BLaER1 (cell line): ENCODE results near the gene MLST8.

Experiments
- H3K27ac ChIP-seq: shearing (Covaris generic); formaldehyde crosslinking; 2 replicates; pipeline ENCODE4 v1.8.1; 2022
- H3K27me3 ChIP-seq: shearing (Covaris generic); formaldehyde crosslinking; 2 replicates; pipeline ENCODE4 v1.8.1; 2022
- H3K36me3 ChIP-seq: shearing (Covaris generic); formaldehyde crosslinking; 2 replicates; pipeline ENCODE4 v1.8.1; 2022
- H3K4me1 ChIP-seq: shearing (Covaris generic); formaldehyde crosslinking; 2 replicates; pipeline ENCODE4 v1.8.1; 2022
- H3K4me2 ChIP-seq: shearing (Covaris generic); formaldehyde crosslinking; 2 replicates; pipeline ENCODE4 v1.8.1; 2022
- H3K4me3 ChIP-seq: shearing (Covaris generic); formaldehyde crosslinking; 2 replicates; pipeline ENCODE4 v1.8.1; 2022
- H3K9ac ChIP-seq: shearing (Covaris generic); formaldehyde crosslinking; 2 replicates; pipeline ENCODE4 v1.8.1; 2022
- H3K9me3 ChIP-seq: shearing (Covaris generic); formaldehyde crosslinking; 2 replicates; pipeline ENCODE4 v1.8.1; 2022
- H4K20me1 ChIP-seq: shearing (Covaris generic); formaldehyde crosslinking; 2 replicates; pipeline ENCODE4 v1.8.1; 2022
- Cebpa-rat ChIP-seq: shearing (Covaris generic); IDR thresholded peaks from 2 replicates; pipeline ENCODE4 v1.8.1; 2022

Gene MLST8

DNA sequence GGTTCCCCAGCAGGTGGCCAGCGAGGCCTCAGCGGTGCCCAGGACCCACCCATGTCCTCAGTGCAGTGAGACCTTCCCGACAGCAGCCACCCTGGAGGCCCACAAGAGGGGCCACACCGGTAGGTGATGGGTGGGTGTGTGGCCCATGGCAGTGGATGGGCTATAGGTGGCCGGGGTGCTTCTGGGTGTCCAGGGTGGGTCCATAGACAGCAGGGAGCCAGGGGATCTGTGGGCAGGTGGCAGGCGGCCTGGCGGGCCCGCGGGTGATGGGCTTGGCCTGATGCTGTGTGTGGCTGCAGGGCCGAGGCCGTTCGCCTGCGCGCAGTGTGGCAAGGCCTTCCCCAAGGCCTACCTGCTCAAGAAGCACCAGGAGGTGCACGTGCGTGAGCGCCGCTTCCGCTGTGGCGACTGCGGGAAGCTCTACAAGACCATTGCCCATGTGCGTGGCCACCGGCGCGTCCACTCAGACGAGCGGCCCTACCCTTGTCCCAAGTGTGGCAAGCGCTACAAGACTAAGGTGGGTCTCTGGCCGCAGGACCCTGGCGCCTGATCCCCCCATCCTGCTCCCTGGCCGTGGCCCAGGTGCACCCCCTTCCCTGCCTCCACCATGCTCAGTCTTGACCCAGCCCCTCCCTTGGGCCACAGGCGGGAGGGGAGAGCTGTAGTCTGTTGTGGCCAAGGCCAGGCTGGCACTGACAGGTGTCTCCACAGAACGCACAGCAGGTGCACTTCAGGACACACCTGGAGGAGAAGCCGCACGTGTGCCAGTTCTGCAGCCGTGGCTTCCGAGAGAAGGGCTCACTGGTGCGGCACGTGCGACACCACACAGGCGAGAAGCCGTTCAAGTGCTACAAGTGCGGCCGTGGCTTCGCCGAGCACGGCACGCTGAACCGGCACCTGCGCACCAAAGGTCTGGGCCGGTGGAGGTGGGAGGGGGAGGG is 28.9 kb downstream of the MLST8 start:
- peaks cover 94% of the 10 kb centered on the region for H3K36me3 ChIP-seq
- peak overlapping the region; percentile 65 for H3K4me2 ChIP-seq
- peaks cover 23% of the 10 kb centered on the region for H3K27me3 ChIP-seq
- H3K4me1 ChIP-seq: peaks cover 14% of the 10 kb centered on the region
- H3K27ac ChIP-seq: 0 out of 2 replicates have a peak overlapping the region, but pooled peaks have one; percentile 26
- no peak for TF ChIP-seq Cebpa-rat
- no peak overlapping the region; the same call in 1 of the 2 replicates for H3K4me3 ChIP-seq
- peaks cover 94% of the 10 kb centered on the region for H4K20me1 ChIP-seq
- H3K9me3 ChIP-seq: no peaks in the 10 kb centered on the region
- no peak overlapping the region for H3K9ac ChIP-seq

- H3K4me2 ChIP-seq: peak overlapping the region; percentile 7; the same call in 1 of the 2 replicates
- peaks cover 94% of the 10 kb centered on the region for H4K20me1 ChIP-seq
- no peaks in the 10 kb centered on the region for H3K9me3 ChIP-seq
- H3K36me3 ChIP-seq: peaks cover 94% of the 10 kb centered on the region
- H3K4me3 ChIP-seq: no peak overlapping the region
- no peak overlapping the region for H3K9ac ChIP-seq
- H3K4me1 ChIP-seq: peaks cover 14% of the 10 kb centered on the region
- no peak for TF ChIP-seq Cebpa-rat
- H3K27ac ChIP-seq: no peak overlapping the region
- peaks cover 23% of the 10 kb centered on the region for H3K27me3 ChIP-seq
These were observed 29.5 kb downstream of the MLST8 start for GRCh38 chr16:2234813-2235170.

GRCh38 chr16:2235234-2235651 is 30.0 kb downstream of the MLST8 start:
- H3K27ac ChIP-seq: no peak overlapping the region
- peaks cover 94% of the 10 kb centered on the region for H4K20me1 ChIP-seq
- no peaks in the 10 kb centered on the region for H3K9me3 ChIP-seq
- peaks cover 14% of the 10 kb centered on the region for H3K4me1 ChIP-seq
- H3K9ac ChIP-seq: no peak overlapping the region
- H3K4me2 ChIP-seq: no peak overlapping the region; the same call in 1 of the 2 replicates
- H3K36me3 ChIP-seq: peaks cover 91% of the 10 kb centered on the region
- H3K27me3 ChIP-seq: peaks cover 23% of the 10 kb centered on the region
- no peak overlapping the region for H3K4me3 ChIP-seq
- no peak for TF ChIP-seq Cebpa-rat

DNA sequence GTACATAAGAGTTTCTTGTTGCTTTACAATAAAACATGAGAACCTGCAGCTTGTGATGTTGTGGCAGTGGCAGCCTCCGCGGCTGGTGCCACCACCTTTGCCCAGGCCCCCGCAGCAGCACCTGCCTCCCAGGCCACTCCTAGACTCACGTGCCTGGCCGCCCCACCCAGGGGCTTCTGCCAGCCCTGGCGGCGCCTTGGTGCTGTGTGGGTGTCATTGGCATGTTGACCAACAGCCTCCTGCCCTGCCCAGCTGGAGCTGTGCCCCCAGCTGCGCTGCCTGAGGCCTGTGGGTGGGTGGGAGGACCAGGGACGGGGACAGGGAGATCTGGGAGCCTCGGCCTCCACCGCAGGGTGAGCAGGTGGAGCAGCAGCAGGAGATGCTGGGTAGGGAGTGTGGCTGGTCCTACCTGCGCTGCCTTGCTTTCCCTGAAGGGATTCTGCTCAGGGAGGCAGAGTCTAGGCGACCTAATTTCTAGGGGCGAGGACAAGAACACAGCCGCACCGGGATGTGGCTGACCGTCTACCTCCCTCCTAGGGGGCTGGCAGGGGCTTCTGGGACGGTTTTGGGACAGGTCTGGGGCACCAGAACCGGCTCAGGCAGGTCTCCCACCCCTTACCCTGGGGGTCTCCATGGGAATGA is 30.6 kb downstream of the MLST8 start:
- H3K4me3 ChIP-seq: no peak overlapping the region
- peaks cover 14% of the 10 kb centered on the region for H3K4me1 ChIP-seq
- H3K4me2 ChIP-seq: no peak overlapping the region
- peaks cover 90% of the 10 kb centered on the region for H4K20me1 ChIP-seq
- peaks cover 89% of the 10 kb centered on the region for H3K36me3 ChIP-seq
- no peak overlapping the region for H3K9ac ChIP-seq
- no peaks in the 10 kb centered on the region for H3K9me3 ChIP-seq
- H3K27me3 ChIP-seq: peaks cover 23% of the 10 kb centered on the region
- TF ChIP-seq Cebpa-rat: no peak
- H3K27ac ChIP-seq: no peak overlapping the region

DNA sequence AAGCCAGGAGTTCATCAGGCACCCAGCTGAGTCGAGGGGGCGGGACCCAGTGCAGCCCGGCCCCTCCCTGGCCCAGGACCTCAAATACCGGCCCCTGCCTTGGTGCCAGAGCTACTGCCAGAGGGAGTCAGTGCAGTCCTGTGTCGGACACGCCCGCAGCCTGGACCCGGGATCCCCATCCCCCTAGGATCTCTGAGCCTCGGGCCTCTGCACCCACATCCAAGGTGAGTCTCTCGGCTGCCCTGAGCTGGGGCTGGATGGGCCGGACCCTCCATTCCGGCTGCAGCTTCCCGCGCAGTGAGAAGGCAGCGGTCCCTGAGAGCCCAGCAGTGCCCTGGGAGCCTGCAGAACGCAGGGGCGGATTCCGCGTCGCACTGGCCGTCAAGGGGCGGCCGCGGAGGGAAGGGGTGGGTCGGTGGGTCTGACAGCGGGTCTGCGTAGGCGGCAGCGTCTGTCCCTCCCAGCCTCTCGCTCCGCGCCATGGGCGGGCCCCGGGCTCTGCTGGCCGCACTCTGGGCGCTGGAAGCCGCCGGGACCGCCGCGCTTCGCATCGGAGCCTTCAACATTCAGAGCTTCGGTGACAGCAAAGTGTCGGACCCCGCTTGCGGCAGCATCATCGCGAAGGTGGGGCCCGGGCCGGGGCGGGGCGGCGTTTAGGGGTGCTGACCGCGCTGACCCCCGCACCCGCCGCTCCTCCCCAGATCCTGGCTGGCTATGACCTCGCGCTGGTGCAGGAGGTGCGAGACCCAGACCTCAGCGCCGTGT is 31.3 kb downstream of the MLST8 start, which contains the start of gene DNASE1L2:
Gene DNASE1L2, plus strand, starts transcription at position 108 of the 765 bp plus-strand sequence. Its CDS starts 373 bp downstream, at position 481.
- Histone ChIP-seq H4K20me1 (peaks cover 82% of the 10 kb centered on the region), H3K4me2 (no peak within 1 kb of the TSS), H3K27ac (no peak within 1 kb of the TSS), H3K9me3 (no peaks in the 10 kb centered on the region), H3K9ac (no peak within 1 kb of the TSS), H3K4me3 (no peak within 1 kb of the TSS), H3K36me3 (peaks cover 87% of the 10 kb centered on the region), H3K27me3 (peaks cover 23% of the 10 kb centered on the region), H3K4me1 (peaks cover 14% of the 10 kb centered on the region)
- no peak for TF ChIP-seq Cebpa-rat

DNA sequence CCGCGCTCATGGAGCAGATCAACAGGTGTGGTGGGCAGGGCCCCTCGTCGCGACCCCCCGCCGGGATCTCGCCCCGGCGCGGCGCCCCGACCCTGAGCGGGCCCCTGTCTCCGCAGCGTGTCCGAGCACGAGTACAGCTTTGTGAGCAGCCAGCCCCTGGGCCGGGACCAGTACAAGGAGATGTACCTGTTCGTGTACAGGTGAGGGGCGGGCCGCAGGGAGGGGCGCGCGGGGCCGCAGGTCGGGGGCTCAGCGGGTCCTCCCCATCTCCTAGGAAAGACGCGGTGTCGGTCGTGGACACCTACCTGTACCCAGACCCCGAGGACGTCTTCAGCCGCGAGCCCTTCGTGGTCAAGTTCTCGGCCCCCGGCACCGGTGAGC is 31.8 kb downstream of the MLST8 start:
- TF ChIP-seq Cebpa-rat: no peak
- H3K27me3 ChIP-seq: peaks cover 23% of the 10 kb centered on the region
- H3K9ac ChIP-seq: no peak overlapping the region
- H3K9me3 ChIP-seq: no peaks in the 10 kb centered on the region
- no peak overlapping the region for H3K4me3 ChIP-seq
- H3K4me1 ChIP-seq: peaks cover 14% of the 10 kb centered on the region
- peaks cover 77% of the 10 kb centered on the region for H4K20me1 ChIP-seq
- peaks cover 87% of the 10 kb centered on the region for H3K36me3 ChIP-seq
- no peak overlapping the region for H3K27ac ChIP-seq
- H3K4me2 ChIP-seq: no peak overlapping the region

- peaks cover 87% of the 10 kb centered on the region for H3K36me3 ChIP-seq
- no peak overlapping the region for H3K4me2 ChIP-seq
- H3K4me3 ChIP-seq: no peak overlapping the region
- H3K27me3 ChIP-seq: peaks cover 23% of the 10 kb centered on the region
- H3K27ac ChIP-seq: no peak overlapping the region
- peaks cover 74% of the 10 kb centered on the region for H4K20me1 ChIP-seq
- no peak for TF ChIP-seq Cebpa-rat
- H3K4me1 ChIP-seq: peaks cover 14% of the 10 kb centered on the region
- H3K9me3 ChIP-seq: no peaks in the 10 kb centered on the region
- H3K9ac ChIP-seq: no peak overlapping the region
These were observed 32.4 kb downstream of the MLST8 start for GRCh38 chr16:2237493-2238149.

DNA sequence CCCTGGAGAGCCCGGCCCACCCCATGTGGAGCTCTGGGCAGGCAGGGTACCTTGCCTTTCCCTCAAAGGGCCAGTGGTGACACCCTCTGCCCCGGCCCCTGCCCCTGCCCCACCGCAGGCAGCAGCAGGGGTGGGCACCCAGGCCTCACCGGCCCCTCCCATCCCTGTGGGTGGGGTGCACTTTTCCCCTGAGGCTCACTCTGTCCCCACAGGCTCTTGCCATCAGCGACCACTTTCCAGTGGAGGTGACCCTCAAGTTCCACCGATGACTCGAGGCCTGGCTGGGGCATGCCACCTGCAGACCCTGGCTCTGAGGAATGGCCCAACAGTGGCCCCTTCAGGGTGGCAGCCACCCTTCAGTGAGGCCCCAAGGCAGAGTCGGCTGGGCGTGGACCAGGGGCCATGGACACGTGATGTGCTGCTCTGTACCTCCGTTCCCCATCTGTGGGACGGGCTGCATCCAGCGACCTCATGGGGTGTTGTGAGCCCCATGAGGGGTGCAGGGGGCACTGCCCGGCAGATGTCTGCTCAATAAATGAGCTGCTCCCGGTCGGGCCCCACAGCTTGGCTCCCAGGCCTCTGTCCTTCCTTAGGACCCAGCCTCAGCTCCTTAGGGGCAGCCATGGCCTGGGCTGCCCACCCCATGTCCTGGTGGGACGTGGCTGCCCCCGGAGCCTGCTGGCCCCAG is 33.0 kb downstream of the MLST8 start:
- Histone ChIP-seq H3K9me3 (no peaks in the 10 kb centered on the region), H3K27me3 (peaks cover 23% of the 10 kb centered on the region), H3K9ac (no peak overlapping the region), H3K36me3 (peaks cover 87% of the 10 kb centered on the region), H3K4me2 (no peak overlapping the region), H3K27ac (no peak overlapping the region), H3K4me1 (peaks cover 19% of the 10 kb centered on the region), H4K20me1 (peaks cover 76% of the 10 kb centered on the region), H3K4me3 (no peak overlapping the region)
- no peak for TF ChIP-seq Cebpa-rat
